NCI-H345 treated with DMSO at 0.1 percent for 48 hours (cell line): Measurements from ENCODE around the gene MEFV.

Experiments used
- DNase-seq: peaks from one replicate; lab custom pipeline; 2025; ENCODE audit not compliant: unreplicated experiment; lab: John Stamatoyannopoulos, UW

The MEFV gene

DNA sequence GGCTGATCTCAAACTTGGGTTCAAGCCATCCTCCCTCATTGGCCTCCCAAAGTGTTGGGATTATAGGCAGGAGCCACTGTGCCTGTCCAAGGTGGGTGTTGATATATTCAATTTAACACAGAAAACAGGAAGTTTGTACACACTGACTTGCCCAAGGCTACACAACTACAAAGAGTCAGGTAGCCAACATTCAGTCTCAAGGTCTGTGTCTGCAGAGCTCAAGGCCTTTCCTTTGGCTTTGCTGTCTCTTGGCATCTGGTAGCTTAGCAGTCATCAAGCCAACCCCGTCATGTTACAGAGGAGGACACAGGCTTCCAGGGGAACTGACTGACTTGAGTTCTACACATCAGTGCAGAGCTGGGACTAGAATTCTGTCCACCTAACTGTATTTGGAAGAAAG, 11.9 kb upstream of the MEFV start:
- DNase-seq, result no peak

DNA sequence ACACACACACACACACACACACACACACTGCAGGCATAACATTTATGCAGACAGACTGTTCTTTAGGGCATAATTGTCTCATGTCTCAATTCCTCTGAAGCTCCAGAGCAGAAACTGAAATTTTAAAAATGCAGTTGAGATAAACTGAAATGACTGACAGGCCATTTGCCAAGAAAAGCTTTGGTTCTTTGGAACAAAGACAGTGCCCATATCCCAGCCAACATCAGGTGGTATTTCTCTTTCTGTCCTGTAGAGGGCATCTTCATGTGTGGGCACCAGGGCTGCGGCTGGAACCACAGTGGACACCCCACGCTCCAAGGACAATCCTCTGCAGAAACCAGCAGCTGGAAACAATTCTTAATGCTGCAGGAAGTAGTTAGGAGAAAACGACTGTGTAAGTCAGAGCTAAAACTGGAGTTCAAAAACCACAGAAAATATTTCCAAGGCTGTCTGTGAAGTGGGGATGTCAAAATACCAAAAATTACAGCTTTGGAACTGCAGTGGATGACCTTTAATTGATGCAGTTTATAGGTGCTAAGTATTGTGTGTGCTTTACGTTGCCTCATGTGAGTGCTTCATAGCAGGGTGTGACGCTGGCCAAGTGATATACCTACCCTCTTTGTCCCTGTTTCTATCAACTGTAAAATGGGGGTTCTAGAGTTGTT, 10.6 kb upstream of the MEFV start:
- peak; percentile 15 for DNase-seq

DNA sequence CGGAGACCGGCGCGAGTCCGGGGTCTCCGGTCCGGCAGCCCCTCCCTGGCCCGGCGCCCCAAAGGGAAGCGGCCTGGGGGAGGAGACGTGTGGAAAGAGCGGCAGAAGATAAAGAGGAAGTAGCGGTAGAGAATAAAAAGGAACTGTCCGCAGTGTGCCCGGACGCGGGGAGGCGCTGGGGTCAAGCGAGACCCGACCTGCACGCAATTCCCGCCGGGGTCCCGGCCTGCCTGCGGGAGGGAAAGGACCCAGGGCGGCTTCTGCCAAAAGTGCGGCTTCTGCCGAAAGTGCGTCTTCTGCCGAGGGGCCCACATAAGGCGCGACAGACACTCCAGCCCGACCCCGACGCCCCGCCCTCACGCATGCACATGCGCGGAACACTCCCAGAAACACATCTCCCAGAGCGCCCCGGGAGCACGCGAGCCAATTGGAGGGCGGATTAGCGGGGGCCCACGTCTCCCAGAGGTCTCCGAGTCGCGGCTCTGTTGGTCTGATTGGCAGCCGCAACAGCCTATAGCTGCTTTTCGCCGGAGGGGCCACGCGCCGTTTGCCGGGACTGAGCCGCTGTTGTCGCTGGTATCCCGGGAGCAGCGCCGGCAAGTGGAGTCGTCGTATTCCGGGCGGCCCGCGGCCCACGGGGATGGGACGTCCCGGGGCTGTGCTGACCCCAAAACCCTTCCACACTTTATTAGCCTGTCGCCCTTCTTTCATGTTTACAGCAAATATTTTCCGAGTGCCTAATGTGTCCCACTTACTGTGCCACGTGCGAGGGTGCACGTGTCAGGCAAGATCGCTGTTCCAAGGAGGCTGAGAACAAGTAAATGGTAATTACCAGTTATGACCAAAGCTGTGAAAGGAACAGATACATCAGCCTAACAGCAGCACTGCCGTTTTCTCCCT, 8.0 kb upstream of the MEFV start:
- DNase-seq, result peak; percentile 98

DNA sequence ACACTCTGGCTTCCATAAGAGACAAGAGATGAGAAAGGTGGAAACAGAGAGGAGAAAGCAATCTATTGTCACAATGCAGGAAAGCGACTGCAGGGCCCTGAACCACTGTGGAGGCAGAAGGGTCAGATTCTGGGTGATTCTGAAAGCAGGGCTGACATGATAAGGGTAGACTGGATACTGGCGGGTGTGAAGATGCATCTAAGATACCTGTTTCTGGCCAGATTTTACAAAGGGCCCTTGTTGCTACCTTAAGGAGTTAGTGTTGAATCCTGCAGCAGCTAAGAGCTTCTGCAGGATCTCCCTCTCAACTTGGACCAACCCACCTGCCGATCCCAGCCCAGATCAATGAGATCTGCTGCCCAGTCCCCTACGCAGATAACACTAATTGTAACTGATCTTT, 6.1 kb upstream of the MEFV start:
- DNase-seq, result no peak

DNA sequence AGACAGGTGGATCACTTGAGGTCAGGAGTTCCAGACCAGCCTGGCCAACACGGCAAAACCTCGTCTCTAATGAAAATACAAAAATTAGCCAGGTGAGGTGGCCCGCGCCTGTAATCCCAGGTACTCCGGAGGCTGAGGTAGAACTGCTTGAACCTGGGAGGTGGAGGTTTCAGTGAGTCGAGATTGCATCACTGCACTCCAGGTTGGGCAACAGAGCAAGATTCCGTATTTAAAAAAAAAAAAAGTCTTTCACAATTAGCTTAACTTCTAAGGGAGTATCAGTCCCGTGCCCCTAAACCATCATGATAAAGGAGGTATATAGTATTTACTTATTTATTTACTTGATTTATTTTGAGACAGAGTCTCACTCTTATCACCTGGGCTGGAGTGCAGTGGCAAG, 3.4 kb upstream of the MEFV start:
- DNase-seq, result no peak

DNA sequence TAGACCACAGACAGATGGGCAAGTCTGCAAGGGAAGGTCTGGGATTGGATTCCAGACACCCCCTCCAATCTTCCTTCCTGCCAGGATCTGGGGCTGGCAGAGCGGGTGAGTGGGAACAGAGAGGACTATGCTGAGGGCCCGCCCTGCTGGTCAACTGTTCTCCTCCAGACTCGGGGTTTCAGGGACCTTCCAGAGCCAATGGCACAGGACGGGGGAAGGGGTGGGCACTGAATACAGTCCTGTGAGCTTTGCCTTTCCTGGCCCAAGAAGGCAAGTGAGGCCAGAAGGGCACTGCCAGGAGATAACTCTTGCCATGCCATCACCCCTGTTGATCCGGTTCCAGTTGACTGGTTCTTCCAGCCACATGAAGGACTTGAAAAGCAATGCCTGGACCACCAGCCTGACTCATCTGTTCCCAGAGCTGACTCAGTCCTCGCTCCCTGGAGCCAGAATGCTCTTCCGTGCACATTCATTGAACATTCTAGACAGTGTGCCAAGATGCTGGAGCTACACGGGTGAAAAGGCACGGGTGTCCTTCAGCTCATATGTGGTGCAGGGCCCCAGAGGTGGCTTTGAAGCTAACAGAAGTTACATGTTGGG, 533 bp upstream of the MEFV start:
- no peak for DNase-seq

DNA sequence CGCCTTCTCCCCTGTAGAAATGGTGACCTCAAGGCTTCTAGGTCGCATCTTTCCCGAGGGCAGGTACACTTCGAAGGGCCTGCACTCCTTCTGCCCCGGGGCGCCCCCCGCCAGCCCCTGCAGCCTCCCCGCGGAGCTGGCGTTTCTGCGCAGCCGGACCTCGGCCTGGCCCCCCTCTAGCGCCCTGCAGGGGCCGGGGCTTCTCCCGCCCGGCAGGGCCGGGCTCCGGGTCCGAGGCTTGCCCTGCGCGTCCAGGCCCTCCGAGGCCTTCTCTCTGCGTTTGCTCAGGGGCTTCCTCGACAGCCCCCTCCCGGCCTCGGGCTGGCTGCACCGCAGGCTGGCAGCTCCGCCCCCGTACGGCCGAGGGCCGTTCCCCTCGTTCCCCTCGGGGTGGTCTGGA, 2.1 kb downstream of the MEFV start:
- DNase-seq, result no peak

DNA sequence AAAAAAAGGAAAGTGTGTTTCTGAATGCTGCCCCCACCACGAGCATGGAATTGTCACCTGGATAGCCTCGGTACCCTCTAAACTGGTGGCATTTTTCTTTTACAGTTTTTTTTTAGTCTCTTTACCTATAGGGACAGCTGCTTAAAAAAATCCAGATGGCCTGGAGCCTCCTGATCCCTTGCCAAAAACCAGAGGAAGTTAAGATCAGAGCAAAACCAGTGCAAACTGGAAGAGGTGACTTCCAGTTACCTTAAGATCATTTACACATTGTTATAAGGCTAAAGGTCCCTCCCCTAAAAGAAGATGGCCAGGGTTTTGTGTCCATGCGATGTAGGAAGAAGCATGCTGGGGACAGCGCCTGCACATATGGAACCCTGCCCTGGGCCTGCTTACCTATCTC, 3.5 kb downstream of the MEFV start:
- DNase-seq, result no peak

DNA sequence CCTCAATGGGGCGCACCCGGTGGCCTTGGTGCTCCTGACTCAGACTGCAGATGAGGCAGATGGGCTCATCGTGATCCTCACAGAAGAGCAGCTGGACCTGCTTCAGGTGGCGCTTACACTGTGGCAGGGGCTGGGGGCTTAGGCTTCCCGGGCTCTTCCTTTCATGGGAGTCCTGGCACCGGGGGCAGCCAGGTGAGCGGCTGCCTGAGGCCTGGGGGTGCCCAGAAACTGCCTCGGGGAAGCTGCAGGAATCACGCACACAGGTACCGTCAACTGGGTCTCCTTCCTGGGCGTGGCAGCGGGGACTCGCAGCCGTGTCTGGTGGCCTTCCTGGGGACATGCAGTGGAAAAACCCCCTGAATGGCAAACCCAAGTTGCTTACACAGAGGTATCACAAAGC, 7.0 kb downstream of the MEFV start:
- no peak for DNase-seq

DNA sequence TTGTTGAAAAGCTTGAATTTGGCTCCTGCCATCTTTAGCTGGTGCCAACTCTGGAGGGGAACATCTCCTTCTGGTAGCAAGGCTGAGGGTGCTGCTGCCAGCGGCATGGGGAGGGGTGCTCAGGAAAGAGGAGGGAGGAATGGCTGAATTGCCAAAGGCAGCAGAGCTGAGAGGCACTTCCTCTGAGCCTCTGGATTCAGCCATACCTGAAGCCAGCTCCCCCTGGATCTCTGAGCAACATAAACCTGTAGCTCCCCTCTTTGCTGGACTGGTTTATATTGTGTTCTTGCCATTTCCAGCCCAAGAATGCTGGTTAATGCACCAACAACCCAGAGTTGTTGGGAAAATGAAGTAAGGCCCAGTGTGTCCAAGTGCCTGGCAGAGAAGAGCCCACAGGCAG, 7.4 kb downstream of the MEFV start:
- DNase-seq, result no peak

DNA sequence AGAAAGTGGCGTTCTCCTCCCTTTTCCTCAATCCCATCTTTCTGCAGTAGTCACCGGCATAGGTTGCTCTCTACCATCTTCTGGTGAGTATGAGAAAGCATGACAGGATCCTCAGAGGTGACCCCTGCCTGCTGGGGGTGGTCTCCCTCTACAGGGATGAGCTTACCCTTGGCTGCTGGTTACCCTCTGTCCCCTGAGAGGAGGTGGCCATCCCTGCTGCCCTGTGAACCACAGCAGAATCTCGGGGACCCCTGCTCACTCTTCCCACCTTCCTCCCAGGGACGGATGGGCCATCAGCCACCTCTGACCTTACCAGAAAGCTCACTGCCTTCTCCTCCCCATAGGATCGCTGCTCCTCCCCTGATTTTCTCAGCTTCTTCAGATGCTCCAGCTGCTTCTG, 7.8 kb downstream of the MEFV start:
- no peak for DNase-seq

DNA sequence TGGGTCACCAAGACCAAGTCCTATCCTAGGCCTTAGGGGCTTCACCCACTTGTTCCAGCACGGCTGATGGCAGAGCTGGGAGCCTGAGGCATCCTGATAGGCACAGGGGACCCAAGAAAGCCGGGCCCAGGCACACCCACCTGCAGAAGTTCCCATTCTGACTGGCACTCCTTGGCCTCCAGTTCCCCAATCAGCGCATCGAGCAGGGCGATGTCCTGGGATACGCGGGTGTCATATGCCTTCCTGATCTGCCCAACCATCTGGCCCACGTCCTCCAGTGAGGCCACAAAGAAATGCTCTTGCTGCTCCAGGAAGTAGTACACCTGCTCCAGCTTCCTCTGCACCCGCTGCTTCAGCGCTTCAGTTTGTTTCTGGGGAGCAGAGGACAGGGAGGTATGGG, 9.6 kb downstream of the MEFV start:
- no peak for DNase-seq

DNA sequence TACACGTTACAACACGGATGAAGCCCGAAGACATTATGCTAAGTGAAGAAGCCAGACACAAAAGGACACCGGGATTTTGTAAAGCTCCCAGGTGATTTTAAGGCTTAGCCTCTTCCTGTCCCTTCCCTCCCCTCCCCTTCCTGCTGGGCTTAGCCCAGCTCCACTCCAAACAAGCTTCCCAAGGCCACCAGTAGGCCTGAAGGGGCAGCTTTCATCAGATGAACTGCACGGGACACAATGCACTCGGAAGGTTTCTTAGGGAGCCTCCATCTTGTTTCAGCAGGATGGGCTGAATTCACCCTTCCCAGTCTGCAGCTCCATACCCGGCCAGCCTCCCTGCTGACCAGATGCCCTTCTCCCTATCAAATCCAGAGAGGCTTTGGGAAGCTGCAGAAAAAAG, 10.4 kb downstream of the MEFV start:
- no peak for DNase-seq

DNA sequence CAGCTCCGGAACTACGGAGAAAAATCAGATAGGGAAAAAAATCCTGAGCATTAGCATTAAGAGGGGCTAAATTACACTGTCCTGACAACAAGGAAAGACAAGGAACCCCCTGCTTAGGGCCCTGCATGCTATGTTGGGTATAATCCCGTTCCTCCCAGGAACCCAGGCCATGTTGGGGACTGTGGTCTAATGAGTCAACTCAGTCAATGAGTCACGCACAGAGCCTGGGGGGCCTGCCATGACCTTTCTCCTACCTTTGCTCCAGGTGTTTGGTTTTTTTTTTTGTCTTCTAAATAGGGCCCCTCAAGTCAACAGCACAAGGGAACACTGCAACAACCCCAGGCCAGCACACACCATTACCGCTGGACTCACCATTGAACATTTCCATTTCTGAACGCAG, 12.6 kb downstream of the MEFV start:
- no peak for DNase-seq

DNA sequence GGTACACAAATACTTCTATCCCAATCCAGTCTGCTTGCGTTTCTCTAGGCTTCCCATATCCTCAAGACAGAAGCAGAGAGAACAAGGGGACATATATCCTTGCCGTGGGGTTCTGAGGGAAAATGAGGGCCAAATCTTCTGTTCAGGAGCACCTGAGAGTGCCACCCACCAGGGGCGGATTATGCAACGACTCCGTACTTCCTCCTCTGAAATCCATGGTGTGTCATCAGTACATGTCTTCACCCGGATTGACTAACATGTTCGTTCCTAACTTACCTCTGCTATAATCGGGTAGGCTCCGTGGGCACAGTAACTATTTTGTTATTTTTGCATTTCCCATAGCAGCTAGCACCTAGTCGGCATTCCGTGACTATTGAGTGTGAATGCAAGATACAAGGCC, 13.7 kb downstream of the MEFV start:
- no peak for DNase-seq

DNA sequence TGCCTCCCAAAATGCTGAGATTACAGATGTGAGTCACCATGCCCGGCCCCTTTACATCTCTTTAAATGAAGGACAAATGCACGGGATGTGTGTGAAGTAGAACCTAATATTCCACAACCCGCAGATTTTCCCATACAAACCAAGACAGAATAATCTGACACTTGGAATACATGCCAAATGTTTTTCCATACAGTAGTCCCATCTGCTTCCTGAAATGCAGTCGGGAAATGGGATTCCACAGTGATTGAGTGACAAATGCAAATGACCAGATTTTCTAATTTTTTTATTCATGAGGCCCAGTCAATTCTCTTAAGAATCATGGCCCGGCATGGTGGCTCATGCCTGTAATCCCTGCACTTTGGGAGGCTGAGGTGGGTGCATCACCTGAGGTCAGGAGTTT, 14.7 kb downstream of the MEFV start:
- DNase-seq, result no peak

DNA sequence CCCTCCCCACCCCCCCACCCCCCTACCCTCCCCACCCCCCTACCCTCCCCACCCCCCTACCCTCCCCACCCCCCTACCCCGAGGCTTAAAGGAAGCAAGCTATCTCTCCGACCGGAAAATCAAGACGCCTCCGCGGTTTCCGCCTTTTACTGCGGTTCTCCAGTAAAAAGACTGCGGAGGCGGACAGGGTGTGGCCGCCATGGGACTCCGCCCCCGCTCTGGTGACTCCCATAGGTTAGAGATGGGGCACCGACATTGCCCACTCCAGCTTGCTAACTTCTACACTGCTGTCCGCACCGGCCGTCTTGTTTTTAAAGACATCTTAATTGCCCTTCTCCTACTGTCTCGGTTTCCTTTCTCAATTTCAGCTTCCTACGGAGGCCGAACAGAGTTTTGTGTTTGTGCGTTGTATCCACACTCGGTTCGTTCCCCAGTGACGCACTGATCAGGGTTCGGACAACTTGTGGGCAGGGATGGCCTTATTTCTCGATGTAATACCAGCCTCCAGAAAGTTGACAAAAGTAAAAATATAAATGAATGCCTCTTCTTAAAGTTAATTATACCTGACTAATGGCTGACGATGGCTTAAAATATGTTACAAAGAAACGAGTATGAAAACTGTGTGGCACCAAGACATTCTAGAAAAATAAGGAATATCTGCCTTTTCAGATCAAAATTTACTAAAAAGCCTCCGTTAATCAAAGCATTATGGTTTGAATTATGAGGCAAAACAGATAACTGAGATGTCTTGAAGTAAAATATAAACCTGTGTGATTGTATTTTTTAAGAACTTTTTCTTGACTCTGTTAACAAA, 20.4 kb downstream of the MEFV start:
- DNase-seq, result no peak

DNA sequence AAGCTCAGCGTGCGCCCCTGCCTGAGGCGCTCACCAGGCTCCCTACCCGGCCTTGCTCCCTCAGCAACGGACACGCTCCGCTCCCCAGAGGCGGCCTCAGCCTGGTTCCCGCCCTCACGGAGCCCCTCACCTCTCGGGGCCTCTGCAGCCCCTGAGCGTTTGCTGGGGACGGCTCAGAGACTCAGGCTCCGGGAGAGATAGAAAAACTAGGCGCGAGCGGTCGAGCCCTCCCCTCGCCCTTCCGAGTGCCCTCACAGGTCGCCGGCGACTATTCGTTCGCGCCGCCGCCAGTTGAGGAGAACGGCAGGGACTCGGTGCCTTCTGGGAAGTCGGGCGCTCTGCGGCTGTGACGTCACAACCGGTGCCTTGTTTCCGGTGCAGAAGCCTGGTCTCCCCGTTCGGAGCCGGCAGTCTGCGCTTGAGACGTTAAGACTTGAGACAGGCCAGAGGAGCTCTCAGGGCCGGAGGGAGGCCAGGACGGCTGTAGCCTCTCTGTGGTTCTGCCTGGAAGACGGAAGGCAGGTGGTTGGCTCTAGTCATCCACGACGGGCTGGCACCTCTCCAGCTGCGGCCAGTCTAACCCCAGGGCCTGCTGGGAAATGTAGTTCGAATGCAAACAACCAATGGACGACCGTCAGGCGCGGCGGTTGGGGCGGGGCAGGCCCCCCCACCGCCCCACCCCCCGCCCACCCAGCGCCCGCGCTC, 21.4 kb downstream of the MEFV start, which contains the start of gene ZNF200:
Gene ZNF200, minus strand, starts transcription at position 302 of the 705 bp plus-strand sequence. CDS start 1,403 bp downstream, outside the sequence.
- DNase-seq, result peak; percentile 94

DNA sequence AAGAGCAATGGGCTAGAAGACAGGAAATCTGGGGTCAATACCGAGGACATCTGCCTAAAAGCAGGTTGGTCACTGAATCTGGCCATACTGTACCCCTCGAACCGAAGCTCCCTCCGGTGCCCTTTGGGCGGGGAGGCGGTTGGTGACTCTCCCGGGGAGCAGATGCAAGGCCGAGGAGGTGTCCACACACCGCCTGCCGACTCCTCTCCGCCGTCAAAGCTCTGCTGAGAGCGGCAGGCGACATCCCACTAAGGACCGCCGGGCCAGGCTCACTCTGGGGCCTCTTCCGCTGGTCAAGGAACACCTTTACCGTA, 21.9 kb downstream of the MEFV start:
- no peak for DNase-seq

DNA sequence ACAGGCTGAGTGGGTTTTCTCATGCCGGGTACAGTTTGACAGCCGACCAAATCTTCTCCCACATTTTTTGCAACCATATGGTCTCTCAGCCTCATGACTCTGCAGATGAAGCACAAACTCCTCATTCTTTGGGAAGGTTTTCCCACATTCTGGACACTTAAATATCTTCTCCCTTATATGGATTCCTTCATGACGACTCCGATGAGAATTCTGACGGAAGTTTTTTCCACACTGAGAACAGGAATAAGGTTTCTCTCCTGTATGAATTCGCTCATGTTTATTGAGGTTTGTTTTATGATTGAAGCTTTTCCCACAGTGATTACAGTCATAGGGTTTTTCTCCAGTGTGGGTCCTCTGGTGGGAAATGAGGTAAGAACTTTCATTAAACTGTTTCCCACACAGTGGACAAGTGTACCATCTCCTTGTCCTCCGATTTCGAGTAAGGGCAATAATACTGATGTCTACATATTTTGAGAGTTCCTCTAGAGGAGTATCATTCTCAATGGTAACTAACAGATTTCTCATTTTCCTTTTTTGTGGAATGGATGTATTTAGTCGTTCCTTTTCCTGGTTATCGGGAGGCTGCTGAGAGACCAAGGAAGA, 32.4 kb downstream of the MEFV start:
- no peak for DNase-seq
